ENCODE measurements around the gene CHRND.

DNA sequence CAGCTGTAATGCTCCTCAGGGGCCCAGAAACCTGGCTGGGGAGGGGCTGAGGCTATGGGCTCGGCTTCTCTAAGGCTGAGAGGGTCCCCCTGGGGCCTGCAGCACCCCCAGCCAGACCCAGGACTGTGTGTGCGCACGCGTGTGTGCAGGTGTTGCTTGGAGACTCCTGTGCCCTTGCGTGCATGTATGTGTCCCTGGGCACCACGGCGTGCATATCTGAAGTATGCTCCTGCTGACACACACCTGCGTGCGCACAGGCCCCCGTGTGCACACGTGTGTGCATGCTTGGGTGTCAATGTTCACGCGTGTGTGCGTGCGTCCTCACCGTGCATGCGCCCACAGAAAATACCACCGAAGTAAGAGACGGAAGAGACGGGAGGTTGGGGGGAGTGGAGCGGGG, 23.4 kb upstream of the CHRND start:
- TF ChIP-seq, protein P1, sequence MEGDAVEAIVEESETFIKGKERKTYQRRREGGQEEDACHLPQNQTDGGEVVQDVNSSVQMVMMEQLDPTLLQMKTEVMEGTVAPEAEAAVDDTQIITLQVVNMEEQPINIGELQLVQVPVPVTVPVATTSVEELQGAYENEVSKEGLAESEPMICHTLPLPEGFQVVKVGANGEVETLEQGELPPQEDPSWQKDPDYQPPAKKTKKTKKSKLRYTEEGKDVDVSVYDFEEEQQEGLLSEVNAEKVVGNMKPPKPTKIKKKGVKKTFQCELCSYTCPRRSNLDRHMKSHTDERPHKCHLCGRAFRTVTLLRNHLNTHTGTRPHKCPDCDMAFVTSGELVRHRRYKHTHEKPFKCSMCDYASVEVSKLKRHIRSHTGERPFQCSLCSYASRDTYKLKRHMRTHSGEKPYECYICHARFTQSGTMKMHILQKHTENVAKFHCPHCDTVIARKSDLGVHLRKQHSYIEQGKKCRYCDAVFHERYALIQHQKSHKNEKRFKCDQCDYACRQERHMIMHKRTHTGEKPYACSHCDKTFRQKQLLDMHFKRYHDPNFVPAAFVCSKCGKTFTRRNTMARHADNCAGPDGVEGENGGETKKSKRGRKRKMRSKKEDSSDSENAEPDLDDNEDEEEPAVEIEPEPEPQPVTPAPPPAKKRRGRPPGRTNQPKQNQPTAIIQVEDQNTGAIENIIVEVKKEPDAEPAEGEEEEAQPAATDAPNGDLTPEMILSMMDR (IDR thresholded peaks at IDR 0.05; ENCODE audit: poor library complexity, severe bottlenecking): no peak
- TF ChIP-seq TAF1 (IDR thresholded peaks at IDR 0.05; ENCODE audit: low read depth) (no peak), EZH2 (IDR thresholded peaks at IDR 0.05; ENCODE audit: borderline replicate concordance, insufficient read depth, low read length, poor library complexity, severe bottlenecking) (no peak), EP300 (conservative IDR thresholded peaks at IDR 0.05; ENCODE audit: poor library complexity, severe bottlenecking) (no peak), SMC3 (conservative IDR thresholded peaks at IDR 0.05; ENCODE audit: poor library complexity) (no peak), POLR2AphosphoS5 (IDR thresholded peaks at IDR 0.05) (no peak), MXI1 (conservative IDR thresholded peaks at IDR 0.05; ENCODE audit: poor library complexity, severe bottlenecking) (peak; percentile 27), REST (IDR thresholded peaks at IDR 0.05; ENCODE audit: borderline replicate concordance) (peak; percentile 47), RAD21 (conservative IDR thresholded peaks at IDR 0.05) (no peak)

Measured in neural cell (in vitro differentiated cells).